Measurements from ENCODE around the gene RBM4. TPM values are rescaled to one million over a fixed set of nuclear protein-coding genes. Genes with fewer than 3 reads are reported as not detected.

The RBM4 gene
- total and polyA plus RNA-seq, 9 of the 15 experiments (the other 6 are each of a cell fraction or from before 2014, with no cell fraction given), result 81.6 to 233 (median 122) TPM

GRCh38 chr11:66638177-66639065, at the start of gene RBM4 (continued):
- TF ChIP-seq CUX1 (CRISPR knock-in tag; IDR thresholded peaks at IDR 0.05) (peak; percentile 57; the same call in 1 of the 2 replicates), CEBPZ (IDR thresholded peaks at IDR 0.05; ENCODE audit: borderline replicate concordance, low read depth, low read length) (peak; percentile 69; the same call in 1 of the 2 replicates), STAT5A (IDR thresholded peaks at IDR 0.05; ENCODE audit: borderline replicate concordance, low read length) (no peak), ZNF12 (CRISPR knock-in tag; IDR thresholded peaks at IDR 0.05) (no peak), KLF10 (CRISPR knock-in tag; IDR thresholded peaks at IDR 0.05) (no peak), ARNT (IDR thresholded peaks at IDR 0.05) (peak; percentile 37 to 57; a peak in 2 of 4 replicates), ZSCAN29 (IDR thresholded peaks at IDR 0.05) (no peak), OTX1 (CRISPR knock-in tag; IDR thresholded peaks at IDR 0.05) (peak; percentile 86), BRF2 (IDR thresholded peaks at IDR 0.05; ENCODE audit: borderline replicate concordance, insufficient read depth, insufficient read length) (no peak), E4F1 (CRISPR knock-in tag; IDR thresholded peaks at IDR 0.05; ENCODE audit: borderline replicate concordance) (no peak), SMARCA4 (IDR thresholded peaks at IDR 0.05) (0 out of 2 replicates have a peak, but pooled peaks have one; percentile 26), SUPT5H (IDR thresholded peaks at IDR 0.05) (peak; percentile 96), L3MBTL2 (IDR thresholded peaks at IDR 0.05) (peak; percentile 98), NCOA4 (IDR thresholded peaks at IDR 0.05; ENCODE audit: partially characterized antibody) (no peak), HMG20B (CRISPR knock-in tag; IDR thresholded peaks at IDR 0.05) (no peak), THRAP3 (IDR thresholded peaks at IDR 0.05; ENCODE audit: borderline replicate concordance) (no peak)
